Measurements from ENCODE around the gene LAMA1. TPM values are rescaled to one million over a fixed set of nuclear protein-coding genes. Genes with fewer than 3 reads are reported as not detected.

LAMA1 gene
- total RNA-seq, 4 donors from 2014 or later: 1.1 to 4.6 (median 1.3) TPM

- TF ChIP-seq CTCF (IDR thresholded peaks at IDR 0.05; ENCODE audit: low read depth): no peak
These were observed 67.6 kb downstream of the LAMA1 start for GRCh38 chr18:7049951-7050350.

DNA sequence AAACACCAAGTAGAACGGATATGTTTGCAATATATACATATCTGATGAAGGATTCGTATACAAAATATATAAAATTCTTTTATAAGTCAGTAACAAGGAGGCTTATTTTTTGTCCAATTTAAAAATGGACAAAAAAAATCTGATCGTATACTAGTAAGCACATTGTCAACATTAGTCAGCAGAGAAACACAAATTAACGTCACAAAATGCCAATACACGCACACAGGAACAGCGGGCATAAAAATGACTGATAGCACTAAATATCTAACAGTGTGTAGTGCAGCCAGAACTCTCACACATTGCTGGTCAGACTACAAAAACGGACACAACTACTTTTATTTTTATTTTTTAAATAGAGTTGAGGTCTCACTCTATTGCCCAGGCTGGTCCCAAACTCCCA is 69.5 kb downstream of the LAMA1 start:
- no peak for TF ChIP-seq CTCF (IDR thresholded peaks at IDR 0.05; ENCODE audit: low read depth)

- no peak for TF ChIP-seq CTCF (IDR thresholded peaks at IDR 0.05; ENCODE audit: low read depth)
These were observed 70.3 kb downstream of the LAMA1 start for GRCh38 chr18:7047336-7047735.

DNA sequence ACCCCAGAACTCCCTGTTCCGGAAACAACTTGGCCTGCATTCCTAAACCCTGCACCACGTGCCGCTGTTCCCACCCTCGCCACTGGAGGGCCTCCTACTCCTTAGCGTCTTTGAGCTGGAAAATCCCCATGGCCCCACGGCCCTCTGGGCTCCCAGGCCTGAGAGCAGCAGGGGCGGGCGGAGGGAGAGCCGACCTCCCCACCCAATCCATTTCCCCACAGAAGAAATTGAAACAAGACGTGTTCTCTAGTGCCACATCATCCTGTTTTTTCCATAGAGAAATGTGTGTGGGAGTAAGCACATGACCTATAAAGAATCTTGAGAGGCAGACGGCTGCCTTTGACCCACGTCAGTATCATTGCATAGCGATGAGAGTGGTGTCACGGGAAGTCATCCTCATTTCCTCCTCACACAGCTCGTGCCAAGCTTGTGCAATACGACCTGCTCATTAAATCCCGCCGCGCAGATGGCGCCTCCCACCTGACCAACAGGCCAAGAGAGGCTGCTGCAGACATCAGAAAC is 79.2 kb downstream of the LAMA1 start:
- no peak for TF ChIP-seq CTCF (IDR thresholded peaks at IDR 0.05; ENCODE audit: low read depth)

DNA sequence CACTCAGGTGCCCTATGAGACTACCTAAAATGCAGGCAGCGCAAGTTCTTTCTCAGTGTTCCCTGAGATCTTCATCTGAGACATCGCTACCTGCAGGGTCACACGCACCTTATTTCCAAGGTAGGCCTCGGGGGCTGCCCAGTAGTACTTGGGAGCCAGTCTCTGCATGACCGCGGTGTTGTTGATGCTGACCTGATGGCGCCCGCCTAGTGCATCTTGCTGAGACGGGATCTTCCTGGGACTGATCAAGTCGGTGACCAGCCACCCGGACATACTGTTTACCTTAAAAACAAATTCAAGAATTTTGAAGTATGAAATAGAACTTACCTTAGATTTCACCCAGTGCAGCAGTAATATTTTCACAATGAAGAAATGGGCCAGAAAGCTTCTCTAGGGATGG is 80.1 kb downstream of the LAMA1 start:
- TF ChIP-seq CTCF (IDR thresholded peaks at IDR 0.05; ENCODE audit: low read depth): no peak

- no peak for TF ChIP-seq CTCF (IDR thresholded peaks at IDR 0.05; ENCODE audit: low read depth)
These were observed 81.8 kb downstream of the LAMA1 start for GRCh38 chr18:7035807-7036206.

- TF ChIP-seq CTCF (IDR thresholded peaks at IDR 0.05; ENCODE audit: low read depth): no peak
These were observed 82.7 kb downstream of the LAMA1 start for GRCh38 chr18:7034924-7035323.
